Subcutaneous abdominal adipose tissue (tissue), 5 donors: ENCODE results near the gene FSTL3.
A peak's percentile ranks its signal among the peaks of the same experiment; 100 is the strongest.

Experiments used
- H3K27ac ChIP-seq: one replicate; pipeline ENCODE4 v1.7.0; 2013; ENCODE audit warnings: low read depth, mild to moderate bottlenecking, inconsistent platforms, low read length, moderate library complexity
- H3K27me3 ChIP-seq, 5 donors: one replicate each; pipeline ENCODE4 v1.7.0; 2013; ENCODE audit warnings: low read length in 5 of 5, inconsistent platforms in 1 of 5; ENCODE audit not compliant: control insufficient read depth in 5 of 5, insufficient read depth in 4 of 5
- H3K36me3 ChIP-seq, 5 donors: one replicate each; pipeline ENCODE4 v1.7.0; 2013; ENCODE audit warnings: low read length in 5 of 5; ENCODE audit not compliant: control insufficient read depth in 5 of 5, insufficient read depth in 5 of 5
- H3K4me1 ChIP-seq, 5 donors: one replicate each; pipeline ENCODE4 v1.7.0; 2013; ENCODE audit warnings: low read length in 5 of 5, mild to moderate bottlenecking in 3 of 5, moderate library complexity in 1 of 5; ENCODE audit not compliant: control insufficient read depth in 5 of 5, insufficient read depth in 5 of 5
- H3K4me3 ChIP-seq, 5 donors: one replicate each; pipeline ENCODE4 v1.7.0; 2013; ENCODE audit warnings: low read length in 5 of 5, low read depth in 1 of 5
- H3K9ac ChIP-seq, 5 donors: one replicate each; pipeline ENCODE4 v1.7.0; 2013; ENCODE audit warnings: low read length in 5 of 5, mild to moderate bottlenecking in 4 of 5, moderate library complexity in 3 of 5
- H3K9me3 ChIP-seq, 5 donors: one replicate each; pipeline ENCODE4 v1.7.0; 2013; ENCODE audit warnings: low read length in 5 of 5; ENCODE audit not compliant: control insufficient read depth in 5 of 5
- donor health status: healthy.
- donor health status: healthy.
- donor health status: healthy.
- donor health status: healthy.
- donor health status: healthy.

Gene FSTL3

GRCh38 chr19:710767-711166 is 34.6 kb downstream of the FSTL3 start:
- Histone ChIP-seq H3K27ac (peak overlapping the region; percentile 87), H3K9ac (peak overlapping the region in 2 of 5 donors; percentile 38), H3K9me3 (peaks cover 0 to 9% (median 5%) of the 10 kb centered on the region in 5 donors)

GRCh38 chr19:711254-711653 is 35.1 kb downstream of the FSTL3 start:
- Histone ChIP-seq H3K4me1 (peaks cover 0 to 52% (median 39%) of the 10 kb centered on the region in 5 donors), H3K9ac (peak overlapping the region in 2 of 5 donors; percentile 2 to 38), H3K27me3 (no peaks in the 10 kb centered on the region), H3K27ac (peak overlapping the region; percentile 87), H3K36me3 (peaks cover 0 to 9% (median 6%) of the 10 kb centered on the region in 5 donors), H3K9me3 (peaks cover 0 to 9% (median 5%) of the 10 kb centered on the region in 5 donors), H3K4me3 (no peak overlapping the region)

More at GRCh38 chr19:710767-711166, 34.6 kb downstream of the FSTL3 start:
- Histone ChIP-seq H3K4me3 (peak overlapping the region in 2 of 5 donors; percentile 34 to 73), H3K4me1 (peaks cover 0 to 50% (median 39%) of the 10 kb centered on the region in 5 donors), H3K27me3 (no peaks in the 10 kb centered on the region), H3K36me3 (peaks cover 0 to 9% (median 6%) of the 10 kb centered on the region in 5 donors)

DNA sequence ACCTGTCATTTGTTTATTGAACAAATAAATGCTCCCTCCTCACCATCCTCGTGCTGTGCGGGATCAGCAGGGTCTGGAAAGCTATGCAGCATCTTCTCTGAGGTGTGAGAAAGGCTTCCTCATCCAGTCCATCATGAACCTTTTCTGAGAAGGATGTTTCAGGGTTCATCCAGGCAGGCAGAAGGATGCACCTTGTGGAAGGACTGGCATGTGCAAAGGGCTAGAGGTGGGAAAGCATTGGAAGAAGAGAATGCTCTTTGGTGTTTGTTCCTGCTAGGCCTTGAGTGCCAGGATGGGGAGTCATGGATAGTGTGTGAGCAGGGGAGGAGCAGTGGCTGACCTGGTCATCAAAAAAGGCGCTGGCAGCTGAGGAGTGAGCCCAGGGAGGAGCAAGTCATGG is 39.2 kb downstream of the FSTL3 start:
- H3K9ac ChIP-seq: no peak overlapping the region
- no peak overlapping the region for H3K4me3 ChIP-seq
- no peaks in the 10 kb centered on the region for H3K27me3 ChIP-seq
- H3K27ac ChIP-seq: no peak overlapping the region
- H3K36me3 ChIP-seq: peaks cover 0 to 9% (median 6%) of the 10 kb centered on the region in 5 donors
- H3K4me1 ChIP-seq: peaks cover 3 to 51% (median 38%) of the 10 kb centered on the region in 5 donors
- H3K9me3 ChIP-seq: peaks cover 0 to 6% (median 5%) of the 10 kb centered on the region in 5 donors

GRCh38 chr19:718251-718951 is 42.2 kb downstream of the FSTL3 start:
- Histone ChIP-seq H3K27me3 (no peaks in the 10 kb centered on the region), H3K27ac (peak overlapping the region; percentile 17), H3K36me3 (peaks cover 0 to 9% (median 5%) of the 10 kb centered on the region in 5 donors), H3K4me1 (peaks cover 3 to 38% (median 28%) of the 10 kb centered on the region in 5 donors), H3K9me3 (peaks cover 0 to 6% (median 5%) of the 10 kb centered on the region in 5 donors), H3K9ac (peak overlapping the region in 1 of 5 donors; percentile 20), H3K4me3 (no peak overlapping the region)

- no peak overlapping the region for H3K9ac ChIP-seq
- H3K27me3 ChIP-seq: no peaks in the 10 kb centered on the region
- no peak overlapping the region for H3K4me3 ChIP-seq
- peaks cover 0 to 9% (median 5%) of the 10 kb centered on the region in 5 donors for H3K36me3 ChIP-seq
- peaks cover 3 to 38% (median 28%) of the 10 kb centered on the region in 5 donors for H3K4me1 ChIP-seq
- peaks cover 0 to 6% (median 5%) of the 10 kb centered on the region in 5 donors for H3K9me3 ChIP-seq
- H3K27ac ChIP-seq: peak overlapping the region; percentile 17
These were observed 42.9 kb downstream of the FSTL3 start for GRCh38 chr19:718991-719512.

DNA sequence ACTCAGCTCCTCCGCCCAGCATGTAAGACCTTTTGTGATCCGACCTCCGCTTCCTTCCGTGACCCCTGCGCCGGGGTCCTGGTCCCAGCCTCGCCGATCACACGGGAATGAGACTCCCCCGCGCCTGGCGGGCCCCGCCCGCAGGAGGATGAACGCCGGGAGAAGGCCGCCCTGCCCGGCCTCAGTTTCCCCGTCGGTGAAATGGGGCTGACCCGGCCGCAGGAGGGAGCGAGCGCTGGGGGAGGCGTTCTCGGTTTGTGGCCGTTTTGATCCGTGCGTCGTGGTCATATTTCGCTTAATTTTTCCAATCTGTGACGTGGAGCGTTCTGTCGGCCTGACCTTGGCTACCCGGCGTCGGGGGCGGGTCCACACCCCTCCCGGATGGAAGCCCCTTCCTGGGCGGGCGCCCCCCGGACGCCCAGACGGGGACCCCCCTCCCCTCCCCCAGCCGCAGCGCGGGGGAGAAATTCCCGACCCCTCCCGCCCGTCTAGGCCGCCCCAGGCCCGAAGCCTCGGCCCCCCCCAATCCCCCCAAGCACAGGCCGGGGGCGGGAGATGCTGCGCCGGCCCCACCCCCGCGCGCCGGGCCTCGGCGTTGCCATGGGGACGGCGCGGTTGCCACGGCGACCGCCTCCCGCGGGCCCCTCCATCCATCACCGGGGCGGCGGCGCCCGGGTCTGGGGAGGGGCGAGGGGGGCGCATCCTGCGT is 43.6 kb downstream of the FSTL3 start:
- H3K36me3 ChIP-seq: peaks cover 0 to 6% (median 6%) of the 10 kb centered on the region in 5 donors
- peak overlapping the region in 2 of 5 donors; percentile 16 to 17 for H3K4me3 ChIP-seq
- peak overlapping the region; percentile 17 for H3K27ac ChIP-seq
- no peaks in the 10 kb centered on the region for H3K27me3 ChIP-seq
- H3K4me1 ChIP-seq: peaks cover 3 to 38% (median 28%) of the 10 kb centered on the region in 5 donors
- no peak overlapping the region for H3K9ac ChIP-seq
- peaks cover 0 to 6% (median 5%) of the 10 kb centered on the region in 5 donors for H3K9me3 ChIP-seq

GRCh38 chr19:720345-721160 is 44.4 kb downstream of the FSTL3 start:
- peaks cover 3 to 38% (median 28%) of the 10 kb centered on the region in 5 donors for H3K4me1 ChIP-seq
- H3K27ac ChIP-seq: peak overlapping the region; percentile 16
- peak overlapping the region in 1 of 5 donors; percentile 16 for H3K9ac ChIP-seq
- no peaks in the 10 kb centered on the region for H3K27me3 ChIP-seq
- H3K36me3 ChIP-seq: peaks cover 0 to 4% (median 2%) of the 10 kb centered on the region in 5 donors
- peaks cover 0 to 3% (median 1%) of the 10 kb centered on the region in 5 donors for H3K9me3 ChIP-seq
- no peak overlapping the region for H3K4me3 ChIP-seq

DNA sequence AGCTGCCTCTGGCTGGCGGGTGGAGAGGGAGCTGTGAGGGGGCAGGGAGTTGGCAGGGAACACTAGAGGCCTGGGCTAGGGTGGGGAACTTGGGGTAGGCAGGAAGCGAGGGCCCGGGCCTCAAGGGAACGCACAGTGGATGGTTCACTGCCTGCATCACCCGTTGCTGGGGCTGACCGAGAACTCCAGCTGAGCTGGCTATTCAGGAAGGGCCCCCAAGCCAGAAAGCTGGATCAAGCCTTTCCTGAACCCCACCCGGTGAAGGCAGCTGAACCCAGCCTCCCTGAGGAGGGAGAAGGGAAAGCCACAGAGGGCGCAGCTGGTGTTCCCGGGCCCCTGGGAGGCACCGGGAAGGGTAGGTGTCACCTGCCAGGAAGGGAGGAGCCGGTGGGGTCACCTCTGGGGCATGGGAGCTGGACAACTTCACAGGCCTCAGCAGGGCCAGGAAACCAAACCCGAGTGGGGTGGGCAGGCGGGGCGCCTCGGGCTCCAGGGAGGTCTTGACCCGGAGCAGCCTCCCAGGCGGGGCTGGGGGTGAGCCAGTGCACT is 46.4 kb downstream of the FSTL3 start:
- H3K4me1 ChIP-seq: peaks cover 3 to 34% (median 26%) of the 10 kb centered on the region in 5 donors
- H3K27ac ChIP-seq: peak overlapping the region; percentile 41
- no peak overlapping the region for H3K9ac ChIP-seq
- H3K36me3 ChIP-seq: peaks cover 0 to 18% (median 15%) of the 10 kb centered on the region in 5 donors
- no peak overlapping the region for H3K4me3 ChIP-seq
- no peaks in the 10 kb centered on the region for H3K9me3 ChIP-seq
- H3K27me3 ChIP-seq: no peaks in the 10 kb centered on the region

DNA sequence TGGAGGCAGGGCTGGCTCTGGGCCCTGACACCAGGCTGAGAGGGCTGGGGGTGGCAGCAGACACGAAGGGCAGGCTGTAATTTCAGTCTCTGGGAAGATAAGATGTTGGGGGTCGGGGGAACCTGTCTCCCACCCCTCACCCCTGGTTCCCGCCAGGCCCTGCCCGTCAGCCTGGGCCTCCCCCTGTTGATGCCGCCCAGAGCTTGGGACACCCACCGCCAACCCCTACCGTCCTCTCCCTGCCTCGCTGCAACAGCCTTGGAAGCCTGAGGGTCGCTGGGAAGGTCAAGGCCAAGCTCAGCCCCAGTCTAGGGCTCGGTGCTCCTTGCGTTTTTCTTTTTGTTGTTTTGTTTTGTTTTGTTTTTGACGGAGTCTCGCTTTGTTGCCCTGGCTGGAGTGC is 47.1 kb downstream of the FSTL3 start:
- no peaks in the 10 kb centered on the region for H3K27me3 ChIP-seq
- no peak overlapping the region for H3K9ac ChIP-seq
- H3K36me3 ChIP-seq: peaks cover 0 to 23% (median 18%) of the 10 kb centered on the region in 5 donors
- H3K27ac ChIP-seq: peak overlapping the region; percentile 41
- H3K9me3 ChIP-seq: no peaks in the 10 kb centered on the region
- H3K4me1 ChIP-seq: peaks cover 6 to 38% (median 29%) of the 10 kb centered on the region in 5 donors
- H3K4me3 ChIP-seq: no peak overlapping the region
